UCSD-AML1 (cell line): ENCODE data around the gene NUF2.
"Not testable (repeated sequence)": the region's sequence is repeated elsewhere in the genome, so short reads cannot be mapped to it uniquely, and the experiment has no call there.

Source experiments
- DNase-seq: peaks from one replicate; lab custom pipeline; 2025; ENCODE audit not compliant: unreplicated experiment; lab: John Stamatoyannopoulos, UW

Gene NUF2

GRCh38 chr1:163331116-163331515 is 9.4 kb downstream of the NUF2 start:
- DNase-seq: no peak

- no peak for DNase-seq
Measured at GRCh38 chr1:163335216-163335615, 13.5 kb downstream of the NUF2 start.

- DNase-seq: no peak
Measured at GRCh38 chr1:163337631-163338030, 15.9 kb downstream of the NUF2 start.

GRCh38 chr1:163346326-163346870 is 24.6 kb downstream of the NUF2 start:
- no peak for DNase-seq

GRCh38 chr1:163347106-163347505 is 25.4 kb downstream of the NUF2 start:
- no peak for DNase-seq

- DNase-seq: no peak
Measured at GRCh38 chr1:163351912-163352311, 30.2 kb downstream of the NUF2 start.

GRCh38 chr1:163357378-163357777 is 35.6 kb downstream of the NUF2 start:
- no peak for DNase-seq

- DNase-seq: not testable (repeated sequence)
Measured at GRCh38 chr1:163358172-163358571, 36.4 kb downstream of the NUF2 start.

GRCh38 chr1:163361123-163361934 is 39.6 kb downstream of the NUF2 start:
- DNase-seq: no peak

GRCh38 chr1:163365186-163365585 is 43.4 kb downstream of the NUF2 start:
- no peak for DNase-seq

GRCh38 chr1:163366555-163366954 is 44.8 kb downstream of the NUF2 start:
- no peak for DNase-seq

GRCh38 chr1:163367721-163368120 is 46.0 kb downstream of the NUF2 start:
- no peak for DNase-seq

GRCh38 chr1:163372576-163372975 is 50.8 kb downstream of the NUF2 start:
- no peak for DNase-seq

GRCh38 chr1:163378554-163378953 is 56.8 kb downstream of the NUF2 start:
- DNase-seq: no peak

GRCh38 chr1:163379801-163380200 is 58.0 kb downstream of the NUF2 start:
- DNase-seq: no peak

- DNase-seq: no peak
Measured at GRCh38 chr1:163381487-163382184, 59.9 kb downstream of the NUF2 start.

- DNase-seq: no peak
Measured at GRCh38 chr1:163382395-163382794, 60.6 kb downstream of the NUF2 start.

GRCh38 chr1:163387146-163387545 is 65.4 kb downstream of the NUF2 start:
- DNase-seq: no peak

- no peak for DNase-seq
Measured at GRCh38 chr1:163388970-163389369, 67.2 kb downstream of the NUF2 start.

- no peak for DNase-seq
Measured at GRCh38 chr1:163395790-163396189, 74.0 kb downstream of the NUF2 start.

GRCh38 chr1:163397451-163398200 is 75.9 kb downstream of the NUF2 start:
- no peak for DNase-seq
